Suprapubic skin (tissue), 4 donors: ENCODE measurements around the gene NR2F1-AS1. TPM values are rescaled to one million over a fixed set of nuclear protein-coding genes. Genes with fewer than 3 reads are reported as not detected.

Source experiments
- DNase-seq, 2 donors: peaks; one replicate each; pipeline ENCODE4 v3.0.0-alpha.2; 2019; ENCODE audit warnings: low spot score in 2 of 2
- H3K27ac ChIP-seq: fragments of 200-600 bp; sonication (generic); one replicate; pipeline ENCODE4 v1.5.1; 2019
- H3K27me3 ChIP-seq: fragments of 200-600 bp; sonication (generic); one replicate; pipeline ENCODE4 v1.5.1; 2019
- H3K36me3 ChIP-seq: fragments of 200-600 bp; sonication (generic); one replicate; pipeline ENCODE4 v1.5.1; 2019
- H3K4me1 ChIP-seq: fragments of 200-600 bp; sonication (generic); one replicate; pipeline ENCODE4 v1.5.1; 2019
- H3K4me3 ChIP-seq: fragments of 200-600 bp; sonication (generic); one replicate; pipeline ENCODE4 v1.5.1; 2019; ENCODE audit warnings: mild to moderate bottlenecking
- H3K9me3 ChIP-seq: fragments of 200-600 bp; sonication (generic); one replicate; pipeline ENCODE4 v1.5.1; 2019
- CTCF ChIP-seq, 2 donors: fragments of 200-600 bp in 1 of 2; fragments of 450-650 bp in 1 of 2; sonication (generic) in 1 of 2; IDR thresholded peaks; one replicate each; pipeline ENCODE4 v1.5.1; 2016 to 2019; ENCODE audit warnings: antibody characterized with exemption in 2 of 2, mild to moderate bottlenecking in 1 of 2, moderate library complexity in 1 of 2
- EP300 ChIP-seq: sonication (generic); formaldehyde crosslinking; IDR thresholded peaks from one replicate; pipeline ENCODE4 v1.6.1; 2017; ENCODE audit warnings: antibody characterized with exemption
- POLR2A ChIP-seq, 2 donors: fragments of 450-650 bp; IDR thresholded peaks; one replicate each; pipeline ENCODE4 v1.6.1; 2017; ENCODE audit warnings: antibody characterized with exemption in 2 of 2, mild to moderate bottlenecking in 2 of 2, moderate library complexity in 2 of 2
- POLR2AphosphoS5 ChIP-seq, 3 donors: sonication (generic); formaldehyde crosslinking; IDR thresholded peaks; one replicate each; pipeline ENCODE4 v1.6.1; 2017; ENCODE audit warnings: antibody characterized with exemption in 3 of 3
- WGBS: methylation state at CpG from one replicate; pipeline ENCODE4 v1.1.5; 2018; 5-methylcytosine and 5-hydroxymethylcytosine counted together
- total RNA-seq, 4 donors: library from RNA; depleted of rRNA; stranded (reverse); fragments of >200 nt; gene quantifications; one replicate each; pipeline ENCODE4 v1.1.0, GENCODE V29; 2016

NR2F1-AS1 gene
- total RNA-seq, 4 donors from 2014 or later, result 0.76 to 1.4 (median 1.2) TPM

- peaks cover 84% of the 10 kb centered on the region for H3K27me3 ChIP-seq
- WGBS, result 37% methylated on average over 11 of the region's 49 CpGs
- peaks cover 48% of the 10 kb centered on the region for H3K4me1 ChIP-seq
- H3K36me3 ChIP-seq, result no peaks in the 10 kb centered on the region
- H3K9me3 ChIP-seq, result no peaks in the 10 kb centered on the region
- H3K4me3 ChIP-seq, result peak overlapping the region; percentile 60
- H3K27ac ChIP-seq, result peak overlapping the region; percentile 67
- TF ChIP-seq CTCF (IDR thresholded peaks at IDR 0.05), result no peak
- TF ChIP-seq POLR2AphosphoS5 (IDR thresholded peaks at IDR 0.05), result no peak
- TF ChIP-seq POLR2A (IDR thresholded peaks at IDR 0.05), result no peak
- no peak for TF ChIP-seq EP300
- DNase-seq, result no peak
These were observed 2.0 kb downstream of the NR2F1-AS1 start for GRCh38 chr5:93578813-93579691.

GRCh38 chr5:93577854-93578812, 2.9 kb downstream of the NR2F1-AS1 start:
- peak overlapping the region; percentile 60 for H3K4me3 ChIP-seq
- H3K36me3 ChIP-seq, result no peaks in the 10 kb centered on the region
- WGBS, result 73% methylated on average over 25 of the region's 25 CpGs
- DNase-seq, result no peak
- H3K4me1 ChIP-seq, result peaks cover 40% of the 10 kb centered on the region
- no peak overlapping the region for H3K27ac ChIP-seq
- TF ChIP-seq POLR2AphosphoS5 (IDR thresholded peaks at IDR 0.05) (no peak), EP300 (no peak), CTCF (IDR thresholded peaks at IDR 0.05) (no peak), POLR2A (IDR thresholded peaks at IDR 0.05) (no peak)
- no peaks in the 10 kb centered on the region for H3K9me3 ChIP-seq
- peaks cover 84% of the 10 kb centered on the region for H3K27me3 ChIP-seq

GRCh38 chr5:93576994-93577853, 3.8 kb downstream of the NR2F1-AS1 start:
- no peak overlapping the region for H3K27ac ChIP-seq
- TF ChIP-seq POLR2A (IDR thresholded peaks at IDR 0.05) (no peak), EP300 (no peak), POLR2AphosphoS5 (IDR thresholded peaks at IDR 0.05) (no peak), CTCF (IDR thresholded peaks at IDR 0.05) (no peak)
- no peaks in the 10 kb centered on the region for H3K36me3 ChIP-seq
- no peaks in the 10 kb centered on the region for H3K9me3 ChIP-seq
- WGBS, result 87% methylated on average over 9 of the region's 9 CpGs
- peaks cover 84% of the 10 kb centered on the region for H3K27me3 ChIP-seq
- no peak overlapping the region for H3K4me3 ChIP-seq
- H3K4me1 ChIP-seq, result peaks cover 41% of the 10 kb centered on the region
- DNase-seq, result no peak

- Histone ChIP-seq H3K4me3 (no peak overlapping the region), H3K36me3 (no peaks in the 10 kb centered on the region), H3K4me1 (peaks cover 39% of the 10 kb centered on the region), H3K9me3 (no peaks in the 10 kb centered on the region), H3K27me3 (peaks cover 91% of the 10 kb centered on the region), H3K27ac (no peak overlapping the region)
- DNase-seq, result no peak
- TF ChIP-seq POLR2AphosphoS5 (IDR thresholded peaks at IDR 0.05) (no peak), POLR2A (IDR thresholded peaks at IDR 0.05) (no peak), EP300 (no peak), CTCF (IDR thresholded peaks at IDR 0.05) (no peak)
- WGBS, result 74% methylated on average over 6 of the region's 6 CpGs
These were observed 5.3 kb downstream of the NR2F1-AS1 start for GRCh38 chr5:93575461-93576414.
